ENCODE results near the gene SH3TC2.

SH3TC2 gene

GRCh38 chr5:149027636-149028035 is 35.2 kb downstream of the SH3TC2 start:
- no peak for DNase-seq

- no peak for DNase-seq
Measured at GRCh38 chr5:149024943-149025342, 37.9 kb downstream of the SH3TC2 start.

GRCh38 chr5:149024477-149024876 is 38.4 kb downstream of the SH3TC2 start:
- no peak for DNase-seq

- DNase-seq = no peak
Measured at GRCh38 chr5:149022200-149022599, 40.7 kb downstream of the SH3TC2 start.

GRCh38 chr5:149019679-149020078 is 43.2 kb downstream of the SH3TC2 start:
- no peak for DNase-seq

GRCh38 chr5:149018909-149019443 is 43.9 kb downstream of the SH3TC2 start:
- DNase-seq = no peak

GRCh38 chr5:149017636-149018035 is 45.2 kb downstream of the SH3TC2 start:
- no peak for DNase-seq

GRCh38 chr5:149015561-149015960 is 47.3 kb downstream of the SH3TC2 start:
- DNase-seq = no peak

GRCh38 chr5:149015126-149015525 is 47.7 kb downstream of the SH3TC2 start:
- DNase-seq = no peak

GRCh38 chr5:149014571-149015031 is 48.3 kb downstream of the SH3TC2 start:
- DNase-seq = no peak

GRCh38 chr5:149013796-149014195 is 49.1 kb downstream of the SH3TC2 start:
- DNase-seq = no peak

- no peak for DNase-seq
Measured at GRCh38 chr5:149012350-149012749, 50.5 kb downstream of the SH3TC2 start.

GRCh38 chr5:149011728-149012127 is 51.1 kb downstream of the SH3TC2 start:
- no peak for DNase-seq

GRCh38 chr5:149011084-149011483 is 51.8 kb downstream of the SH3TC2 start:
- no peak for DNase-seq

GRCh38 chr5:149007174-149007573 is 55.7 kb downstream of the SH3TC2 start:
- no peak for DNase-seq

- no peak for DNase-seq
Measured at GRCh38 chr5:149006426-149006825, 56.4 kb downstream of the SH3TC2 start.

- DNase-seq = no peak
Measured at GRCh38 chr5:149005077-149005892, 57.6 kb downstream of the SH3TC2 start.

- DNase-seq = no peak
Measured at GRCh38 chr5:149004559-149004958, 58.3 kb downstream of the SH3TC2 start.

GRCh38 chr5:149002761-149003689 is 59.8 kb downstream of the SH3TC2 start:
- DNase-seq = no peak

GRCh38 chr5:149002053-149002452 is 60.8 kb downstream of the SH3TC2 start:
- DNase-seq = no peak

- DNase-seq = no peak
Measured at GRCh38 chr5:149001162-149001561, 61.7 kb downstream of the SH3TC2 start.

- no peak for DNase-seq
Measured at GRCh38 chr5:148999741-149000140, 63.1 kb downstream of the SH3TC2 start.

GRCh38 chr5:148998174-148998797 is 64.6 kb downstream of the SH3TC2 start:
- DNase-seq = peak in 2 of 5 experiments; percentile 24 to 28
